Trophoblast cell (in vitro differentiated cells and primary cell): ENCODE data around the gene HAPLN3.

Experiments
- DNase-seq, 2 donors: peaks; one replicate each; pipeline ENCODE4 v3.0.0-alpha.2; 2016
- H2AFZ ChIP-seq: 2 replicates; pipeline ENCODE4 v1.6.1; 2013; ENCODE audit warnings: low read length, moderate library complexity, mild to moderate bottlenecking; ENCODE audit not compliant: insufficient read depth, poor library complexity
- H2AK5ac ChIP-seq: 2 replicates; pipeline ENCODE4 v1.6.1; 2013; ENCODE audit warnings: mild to moderate bottlenecking, low read length
- H2BK120ac ChIP-seq: 2 replicates; pipeline ENCODE4 v1.6.1; 2013; ENCODE audit warnings: low read length, mild to moderate bottlenecking, moderate library complexity; ENCODE audit not compliant: insufficient read depth, poor library complexity
- H2BK12ac ChIP-seq: 2 replicates; pipeline ENCODE4 v1.6.1; 2013; ENCODE audit warnings: mild to moderate bottlenecking, low read length, moderate library complexity
- H2BK5ac ChIP-seq: 2 replicates; pipeline ENCODE4 v1.6.1; 2013; ENCODE audit warnings: low read length, low read depth, moderate library complexity, mild to moderate bottlenecking; ENCODE audit not compliant: poor library complexity
- H3K14ac ChIP-seq: 2 replicates; pipeline ENCODE4 v1.6.1; 2013; ENCODE audit warnings: mild to moderate bottlenecking, low read length
- H3K18ac ChIP-seq: 2 replicates; pipeline ENCODE4 v1.6.1; 2013; ENCODE audit warnings: mild to moderate bottlenecking, low read length
- H3K23ac ChIP-seq: 2 replicates; pipeline ENCODE4 v1.6.1; 2013; ENCODE audit warnings: low read length
- H3K27ac ChIP-seq: 2 replicates; pipeline ENCODE4 v1.5.1; 2013; ENCODE audit warnings: low read depth, mild to moderate bottlenecking, inconsistent platforms, low read length, moderate library complexity
- H3K27me3 ChIP-seq: 2 replicates; pipeline ENCODE4 v1.6.1; 2013; ENCODE audit warnings: inconsistent platforms, mild to moderate bottlenecking, low read length, moderate library complexity; ENCODE audit not compliant: insufficient read depth
- H3K36me3 ChIP-seq, 2 experiments: 1 replicate in 1 of 2; 2 replicates in 1 of 2; pipeline ENCODE4 v1.6.1; 2013; ENCODE audit warnings: low read length in 2 of 2, mild to moderate bottlenecking in 2 of 2, moderate library complexity in 1 of 2; ENCODE audit not compliant: insufficient read depth in 2 of 2, control insufficient read depth in 1 of 2
- H3K4ac ChIP-seq: 2 replicates; pipeline ENCODE4 v1.6.1; 2013; ENCODE audit warnings: low read depth, mild to moderate bottlenecking, low read length, moderate library complexity
- H3K4me1 ChIP-seq, 2 experiments: 1 replicate in 1 of 2; 2 replicates in 1 of 2; pipeline ENCODE4 v1.6.1; 2013; ENCODE audit warnings: low read length in 2 of 2, mild to moderate bottlenecking in 2 of 2, moderate library complexity in 1 of 2; ENCODE audit not compliant: insufficient read depth in 2 of 2, control insufficient read depth in 1 of 2
- H3K4me2 ChIP-seq: 2 replicates; pipeline ENCODE4 v1.6.1; 2013; ENCODE audit warnings: inconsistent platforms, mild to moderate bottlenecking, low read length, moderate library complexity
- H3K4me3 ChIP-seq: 2 replicates; pipeline ENCODE4 v1.5.1; 2013; ENCODE audit warnings: mild to moderate bottlenecking, low read depth, low read length, inconsistent platforms
- H3K79me1 ChIP-seq: one replicate; pipeline ENCODE4 v1.6.1; 2013; ENCODE audit warnings: low read length
- H3K79me2 ChIP-seq: 2 replicates; pipeline ENCODE4 v1.6.1; 2013; ENCODE audit warnings: low read length, mild to moderate bottlenecking; ENCODE audit not compliant: control insufficient read depth, insufficient read depth, poor library complexity
- H3K9ac ChIP-seq: 2 replicates; pipeline ENCODE4 v1.6.1; 2013; ENCODE audit warnings: mild to moderate bottlenecking, low read length
- H3K9me3 ChIP-seq: 2 replicates; pipeline ENCODE4 v1.6.1; 2013; ENCODE audit warnings: low read depth, mild to moderate bottlenecking, control low read depth, inconsistent platforms, low read length; ENCODE audit not compliant: insufficient read depth
- H4K12ac ChIP-seq: 2 replicates; pipeline ENCODE4 v1.6.1; 2013; ENCODE audit warnings: low read depth, mild to moderate bottlenecking, low read length, moderate library complexity
- H4K8ac ChIP-seq: 2 replicates; pipeline ENCODE4 v1.6.1; 2013; ENCODE audit warnings: low read depth, mild to moderate bottlenecking, low read length, moderate library complexity
- H4K91ac ChIP-seq: one replicate; pipeline ENCODE4 v1.6.1; 2013; ENCODE audit warnings: low read depth, mild to moderate bottlenecking, low read length, moderate library complexity
- WGBS: extraction: QIAGEN DNeasy Blood & Tissue Kit; methylation state at CpG from one replicate; pipeline ENCODE4 v1.1.7; 2013; ENCODE audit warnings: missing lambda C conversion rate; ENCODE audit not compliant: insufficient read length, insufficient coverage; ENCODE audit errors: extremely low coverage; 5-methylcytosine and 5-hydroxymethylcytosine counted together

Gene HAPLN3

GRCh38 chr15:88852476-88852875, 42.9 kb downstream of the HAPLN3 start:
- Histone ChIP-seq H3K23ac (no peak overlapping the region), H4K91ac (no peak overlapping the region), H4K12ac (no peak overlapping the region), H3K4ac (no peak overlapping the region), H3K14ac (no peak overlapping the region), H2BK12ac (no peak overlapping the region), H3K4me2 (no peak overlapping the region), H3K9ac (no peak overlapping the region), H3K4me1 (peaks cover 0 to 2% of the 10 kb centered on the region in 2 experiments), H3K79me2 (no peaks in the 10 kb centered on the region), H2AFZ (no peak overlapping the region), H3K36me3 (peaks cover 13 to 14% of the 10 kb centered on the region in 2 experiments), H4K8ac (no peak overlapping the region), H2BK5ac (no peak overlapping the region), H3K79me1 (no peaks in the 10 kb centered on the region), H2AK5ac (no peak overlapping the region), H3K18ac (no peak overlapping the region), H3K27me3 (peaks cover 2% of the 10 kb centered on the region), H3K9me3 (peaks cover 12% of the 10 kb centered on the region), H3K4me3 (no peak overlapping the region), H2BK120ac (no peak overlapping the region), H3K27ac (no peak overlapping the region)
- DNase-seq, result no peak

- Histone ChIP-seq H4K8ac (no peak overlapping the region), H3K23ac (no peak overlapping the region), H3K36me3 (peaks cover 15 to 16% of the 10 kb centered on the region in 2 experiments), H3K27me3 (no peaks in the 10 kb centered on the region), H4K91ac (no peak overlapping the region), H3K4me1 (peaks cover 0 to 2% of the 10 kb centered on the region in 2 experiments), H3K79me2 (no peaks in the 10 kb centered on the region), H3K4me3 (no peak overlapping the region), H3K4me2 (no peak overlapping the region), H2BK5ac (no peak overlapping the region), H3K4ac (no peak overlapping the region), H2AK5ac (no peak overlapping the region), H3K9me3 (peaks cover 4% of the 10 kb centered on the region), H4K12ac (no peak overlapping the region), H3K9ac (no peak overlapping the region), H3K27ac (no peak overlapping the region), H2BK12ac (no peak overlapping the region), H3K14ac (no peak overlapping the region), H3K18ac (no peak overlapping the region), H2AFZ (no peak overlapping the region), H2BK120ac (no peak overlapping the region), H3K79me1 (no peaks in the 10 kb centered on the region)
- WGBS, result no CpG with 5 or more reads among the region's 22 CpGs
- DNase-seq, result no peak
These were observed 45.8 kb downstream of the HAPLN3 start for GRCh38 chr15:88849376-88850072.

GRCh38 chr15:88848203-88848602, 47.1 kb downstream of the HAPLN3 start:
- no CpG with 5 or more reads among the region's 3 CpGs for WGBS
- Histone ChIP-seq H4K91ac (no peak overlapping the region), H3K23ac (no peak overlapping the region), H2AFZ (no peak overlapping the region), H3K9ac (no peak overlapping the region), H4K8ac (no peak overlapping the region), H2BK5ac (no peak overlapping the region), H2BK12ac (no peak overlapping the region), H3K4me2 (no peak overlapping the region), H3K27ac (no peak overlapping the region), H3K14ac (no peak overlapping the region), H3K18ac (no peak overlapping the region), H3K9me3 (peaks cover 2% of the 10 kb centered on the region), H4K12ac (no peak overlapping the region), H3K79me1 (no peaks in the 10 kb centered on the region), H3K4me1 (peaks cover 0 to 2% of the 10 kb centered on the region in 2 experiments), H3K4ac (no peak overlapping the region), H2BK120ac (no peak overlapping the region), H3K4me3 (no peak overlapping the region), H3K79me2 (no peaks in the 10 kb centered on the region), H3K36me3 (peaks cover 15 to 16% of the 10 kb centered on the region in 2 experiments), H3K27me3 (no peaks in the 10 kb centered on the region), H2AK5ac (no peak overlapping the region)
- no peak for DNase-seq

- no peaks in the 10 kb centered on the region for H3K27me3 ChIP-seq
- H4K91ac ChIP-seq, result no peak overlapping the region
- no peak overlapping the region for H4K12ac ChIP-seq
- no peak for DNase-seq
- peaks cover 15 to 16% of the 10 kb centered on the region in 2 experiments for H3K36me3 ChIP-seq
- no peak overlapping the region for H3K9ac ChIP-seq
- no peak overlapping the region for H2AK5ac ChIP-seq
- peaks cover 0 to 2% of the 10 kb centered on the region in 2 experiments for H3K4me1 ChIP-seq
- no peak overlapping the region for H2BK5ac ChIP-seq
- H3K9me3 ChIP-seq, result peaks cover 2% of the 10 kb centered on the region
- no CpG with 5 or more reads among the region's 20 CpGs for WGBS
- H2AFZ ChIP-seq, result no peak overlapping the region
- H3K4me2 ChIP-seq, result no peak overlapping the region
- no peak overlapping the region for H3K18ac ChIP-seq
- H3K79me2 ChIP-seq, result no peaks in the 10 kb centered on the region
- no peaks in the 10 kb centered on the region for H3K79me1 ChIP-seq
- H3K23ac ChIP-seq, result no peak overlapping the region
- H3K27ac ChIP-seq, result no peak overlapping the region
- H2BK12ac ChIP-seq, result no peak overlapping the region
- no peak overlapping the region for H3K14ac ChIP-seq
- H3K4me3 ChIP-seq, result no peak overlapping the region
- H4K8ac ChIP-seq, result no peak overlapping the region
- no peak overlapping the region for H2BK120ac ChIP-seq
- H3K4ac ChIP-seq, result no peak overlapping the region
These were observed 48.2 kb downstream of the HAPLN3 start for GRCh38 chr15:88847144-88847543.
